Stimulated activated CD4-positive, alpha-beta T cell treated with anti-CD3 and anti-CD28 coated beads, TNF-alpha, amount 100 ng/mL, for 48 hours (primary cell): ENCODE data around the gene PTPRR.
"Not testable (repeated sequence)": the region's sequence is repeated elsewhere in the genome, so short reads cannot be mapped to it uniquely, and the experiment has no call there.

ENCODE experiments used
- DNase-seq, 3 donors: peaks; one replicate each; pipeline ENCODE4 v3.0.0-alpha.2; 2020; ENCODE audit warnings: low read depth in 3 of 3

PTPRR gene

DNA sequence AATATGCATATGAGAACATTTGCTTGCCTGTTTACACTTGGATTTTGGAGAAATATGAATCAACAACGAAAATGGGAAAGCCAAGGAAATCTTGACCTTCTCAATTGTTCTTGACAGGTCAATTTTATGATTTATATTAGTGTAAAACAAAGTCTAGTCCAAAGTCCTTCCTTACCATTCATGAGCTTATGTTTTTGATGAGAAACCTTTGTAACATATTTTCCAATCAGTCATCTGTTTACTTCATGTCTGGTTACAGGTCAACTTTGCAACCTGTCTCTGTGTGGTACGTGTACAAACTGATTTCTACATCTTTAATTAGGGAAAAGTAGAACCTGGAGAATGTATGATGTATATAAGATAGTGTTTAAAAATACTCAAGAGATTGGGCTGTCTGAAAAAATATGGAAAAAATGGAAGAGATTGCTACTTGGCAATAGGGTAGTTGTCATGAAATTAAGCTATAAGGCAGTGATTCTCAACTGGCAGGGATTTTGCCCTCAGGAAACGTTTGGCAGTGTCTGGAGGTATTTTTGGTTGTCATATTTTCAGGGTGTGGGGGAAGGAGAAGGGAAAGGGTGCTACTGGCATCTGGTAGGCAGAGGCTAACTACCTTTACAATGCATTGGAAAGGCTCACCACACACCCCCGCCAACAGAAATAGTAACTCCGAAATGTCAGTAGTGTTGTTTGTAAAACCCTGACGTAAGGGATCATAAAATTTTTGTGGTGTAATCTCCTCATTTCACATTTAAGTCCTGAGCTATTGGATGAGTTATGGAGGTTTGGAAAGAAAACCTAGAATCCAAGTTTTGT, 172.9 kb downstream of the PTPRR start:
- no peak for DNase-seq

DNA sequence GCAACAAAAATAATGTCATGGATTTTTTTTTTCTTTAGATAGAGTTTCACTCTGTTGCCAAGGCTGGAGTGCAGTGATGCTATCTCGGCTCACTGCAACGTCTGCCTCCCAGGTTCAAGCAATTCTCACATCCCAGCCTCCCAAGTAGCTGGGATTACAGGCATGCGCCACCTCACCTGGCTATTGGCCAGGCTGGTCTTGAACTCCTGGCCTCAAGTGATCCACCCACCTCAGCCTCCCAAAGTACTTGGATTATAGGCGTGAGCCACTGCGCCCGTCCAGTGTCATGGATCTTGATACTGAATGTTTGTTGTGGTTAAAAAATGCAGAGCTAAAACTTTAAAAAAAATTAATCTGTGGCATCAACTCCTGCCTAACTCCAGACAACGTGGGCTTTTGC, 175.5 kb downstream of the PTPRR start:
- no peak for DNase-seq

DNA sequence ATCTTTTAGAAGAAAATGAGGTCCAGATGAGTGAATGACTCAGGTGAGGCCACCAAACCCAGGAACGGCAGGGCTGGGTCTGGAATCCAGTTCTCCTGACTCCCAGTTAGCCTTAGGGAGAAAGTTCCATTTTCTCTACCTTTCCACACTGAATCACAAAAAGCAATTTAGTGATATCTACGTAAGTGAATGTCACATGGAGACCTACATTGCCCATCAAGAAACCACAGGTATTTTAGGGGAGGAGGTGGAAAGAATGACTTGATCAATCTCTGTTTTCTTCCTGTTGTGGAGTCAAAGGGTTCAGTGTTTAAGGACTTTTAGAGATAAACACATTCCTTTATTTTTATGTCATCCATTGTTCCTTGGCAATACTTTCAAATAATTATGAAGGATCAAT, 176.4 kb downstream of the PTPRR start:
- DNase-seq: no peak

DNA sequence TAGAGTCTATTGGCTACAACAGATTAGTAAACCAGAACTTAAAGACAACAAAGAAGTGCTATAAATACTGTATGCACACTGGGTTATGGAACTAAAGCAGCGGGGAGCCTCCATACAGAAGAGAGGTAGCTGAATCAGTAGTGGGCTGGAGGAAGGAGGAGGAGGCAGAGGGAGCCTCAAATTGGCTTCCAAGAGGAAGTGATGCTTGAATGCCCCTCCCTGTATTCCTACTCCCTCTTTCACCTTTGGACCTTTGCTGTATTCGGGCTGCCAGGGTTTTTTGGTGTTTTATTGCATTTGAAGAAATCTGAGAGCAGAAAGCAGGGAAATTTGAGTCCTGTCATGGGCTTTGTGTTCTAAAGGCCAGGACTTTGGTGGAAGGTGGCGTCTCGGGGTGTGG, 179.3 kb downstream of the PTPRR start:
- DNase-seq: no peak

DNA sequence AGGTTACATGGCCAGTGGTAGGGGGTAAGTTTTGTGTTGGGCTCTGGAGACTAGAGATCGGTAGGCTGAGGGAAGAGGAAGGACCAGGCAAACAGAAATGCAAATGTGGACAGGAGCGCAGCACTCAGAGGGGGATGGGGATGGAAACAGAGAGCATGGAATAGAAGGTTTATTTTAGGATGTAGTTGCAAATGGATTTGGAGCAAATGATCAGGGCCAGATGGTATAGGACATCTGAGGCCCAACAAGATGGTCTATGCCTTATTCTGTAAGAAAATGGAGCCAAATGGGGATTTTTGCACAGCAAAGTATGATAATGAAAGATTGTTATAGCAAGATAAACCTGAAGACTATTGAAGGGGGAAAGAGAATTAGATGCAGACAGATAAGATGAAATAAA, 180.8 kb downstream of the PTPRR start:
- DNase-seq: no peak

DNA sequence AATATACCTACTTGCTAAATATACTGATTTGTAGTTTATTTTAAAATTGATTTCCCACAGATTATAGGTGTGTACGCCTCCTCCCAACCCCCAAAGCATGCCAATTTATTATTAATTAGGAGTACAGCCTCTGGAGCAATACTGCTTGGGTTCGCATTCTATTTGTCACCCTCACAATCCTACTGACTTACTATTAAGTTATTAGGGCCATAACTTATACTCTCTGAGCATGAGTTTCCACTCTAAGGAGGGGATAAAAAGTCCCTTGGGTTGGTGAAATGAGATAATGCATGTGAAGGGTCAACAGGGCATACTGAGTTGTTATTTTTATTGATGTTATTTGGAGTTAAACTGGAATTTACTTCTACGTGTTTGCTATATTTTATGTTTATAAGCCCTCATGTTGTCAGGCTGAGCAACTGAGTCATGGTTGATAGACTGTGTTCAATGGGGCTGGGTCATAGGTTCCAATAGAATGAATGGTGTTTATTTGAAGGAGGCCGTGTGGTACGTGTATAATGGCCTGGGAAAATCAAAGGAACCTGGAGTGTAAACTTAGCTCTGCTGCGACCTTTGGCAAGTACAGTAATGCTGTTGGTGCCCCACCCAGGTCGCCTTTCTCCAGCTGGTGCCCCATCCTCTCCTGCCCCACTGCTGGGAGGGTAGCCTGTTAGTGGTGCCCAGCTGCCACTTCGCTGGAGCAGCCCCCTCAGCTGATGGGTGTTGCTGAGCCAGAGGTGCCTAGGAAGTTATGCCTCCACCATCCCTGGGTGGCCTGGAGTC, 184.0 kb downstream of the PTPRR start:
- DNase-seq: no peak

DNA sequence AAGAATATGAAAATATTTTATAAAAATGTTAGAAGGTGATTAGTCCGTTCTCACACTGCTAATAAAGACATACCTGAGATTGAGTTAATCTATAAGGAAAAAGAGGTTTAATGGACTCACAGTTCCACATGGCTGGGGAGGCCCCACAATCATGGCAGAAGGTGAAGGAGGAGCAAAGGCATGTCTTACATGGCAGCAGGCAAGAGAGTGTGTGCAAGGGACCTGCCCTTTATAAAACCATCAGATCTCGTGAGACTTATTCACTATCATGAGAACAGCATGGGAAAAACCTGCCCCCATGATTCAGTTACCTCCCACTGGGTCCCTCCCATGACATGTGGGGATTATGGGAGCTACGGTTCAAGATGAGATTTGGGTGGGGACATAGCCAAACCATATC, 185.3 kb downstream of the PTPRR start:
- not testable (repeated sequence) for DNase-seq

DNA sequence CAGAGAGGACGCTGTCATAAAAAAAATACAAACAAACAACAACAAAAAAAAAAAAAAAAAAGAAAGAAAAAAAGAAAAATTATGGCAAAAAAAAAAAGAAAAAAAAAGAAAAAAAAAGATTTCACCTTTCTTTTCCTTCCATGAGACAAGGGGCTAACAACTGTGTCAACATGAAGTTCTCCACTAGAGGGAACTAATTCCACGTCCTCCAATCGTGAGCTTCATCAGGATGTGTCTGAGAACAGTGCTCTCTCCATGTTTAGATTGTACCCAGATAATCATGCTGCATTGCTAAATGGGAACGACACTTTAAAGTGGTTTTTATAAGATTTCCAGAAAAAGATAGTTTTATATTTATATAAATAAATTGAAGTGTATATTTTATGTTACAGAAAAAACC, 187.2 kb downstream of the PTPRR start:
- no peak for DNase-seq

DNA sequence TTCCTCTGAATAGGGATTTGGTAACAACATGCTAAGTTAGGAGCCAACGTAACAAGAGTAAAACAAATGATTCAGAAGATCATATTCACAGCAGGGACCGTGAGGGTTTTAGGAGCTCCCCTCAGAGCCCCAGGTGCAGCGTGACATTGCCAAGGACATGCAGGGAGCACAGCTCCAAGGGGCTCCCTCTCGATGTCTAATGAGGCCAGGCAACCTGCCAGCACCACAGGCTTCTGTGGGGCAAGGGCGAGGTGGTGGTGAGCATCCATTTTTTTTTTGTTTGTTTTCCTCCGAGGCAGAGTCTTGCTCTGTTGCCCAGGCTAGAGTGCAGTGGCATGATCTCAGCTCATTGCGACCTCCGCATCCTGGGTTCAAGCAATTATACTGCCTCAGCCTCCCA, 188.3 kb downstream of the PTPRR start:
- DNase-seq: no peak

DNA sequence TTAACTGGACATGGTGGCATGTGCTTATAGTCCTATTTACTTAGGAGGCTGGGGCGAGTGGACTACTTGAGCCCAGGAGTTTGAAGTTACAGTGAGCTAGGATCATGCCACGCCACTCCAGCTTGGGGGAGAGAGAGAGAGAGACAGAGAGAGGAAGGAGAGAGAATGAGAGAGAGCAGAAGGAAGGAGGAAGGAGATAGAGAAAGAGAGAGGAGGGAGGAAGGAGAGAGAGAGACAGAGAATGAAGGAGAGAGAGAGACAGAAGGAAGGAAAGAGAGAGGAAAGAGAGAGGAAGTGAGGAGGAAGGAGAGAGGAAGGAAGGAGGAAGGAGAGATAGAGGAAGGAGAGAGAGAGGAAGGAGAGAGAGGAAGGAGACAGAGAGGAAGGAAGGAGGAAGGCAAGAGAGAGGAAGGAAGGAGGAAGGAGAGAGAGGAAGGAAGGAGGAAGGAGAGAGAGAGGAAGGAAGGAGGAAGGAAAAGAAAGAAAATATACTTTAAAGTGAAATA, 189.8 kb downstream of the PTPRR start:
- DNase-seq: no peak

DNA sequence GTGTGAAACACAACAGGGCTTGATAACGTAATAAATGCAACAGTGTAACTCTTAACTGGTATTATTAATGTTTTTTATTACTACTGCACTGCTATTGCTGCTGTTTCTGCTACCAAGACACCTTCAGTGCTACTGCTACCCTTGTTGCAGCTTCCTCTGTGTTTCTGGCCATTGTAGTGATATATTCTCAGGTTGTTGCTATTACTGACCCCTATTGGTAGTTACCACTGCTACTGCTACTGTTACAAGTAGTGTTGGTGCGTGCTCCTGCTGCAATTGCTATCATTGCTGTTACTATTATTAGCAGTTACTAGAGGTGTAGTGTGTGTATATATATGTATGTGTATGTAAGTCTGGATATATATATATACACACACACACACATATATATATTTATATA, 196.1 kb downstream of the PTPRR start:
- no peak for DNase-seq

DNA sequence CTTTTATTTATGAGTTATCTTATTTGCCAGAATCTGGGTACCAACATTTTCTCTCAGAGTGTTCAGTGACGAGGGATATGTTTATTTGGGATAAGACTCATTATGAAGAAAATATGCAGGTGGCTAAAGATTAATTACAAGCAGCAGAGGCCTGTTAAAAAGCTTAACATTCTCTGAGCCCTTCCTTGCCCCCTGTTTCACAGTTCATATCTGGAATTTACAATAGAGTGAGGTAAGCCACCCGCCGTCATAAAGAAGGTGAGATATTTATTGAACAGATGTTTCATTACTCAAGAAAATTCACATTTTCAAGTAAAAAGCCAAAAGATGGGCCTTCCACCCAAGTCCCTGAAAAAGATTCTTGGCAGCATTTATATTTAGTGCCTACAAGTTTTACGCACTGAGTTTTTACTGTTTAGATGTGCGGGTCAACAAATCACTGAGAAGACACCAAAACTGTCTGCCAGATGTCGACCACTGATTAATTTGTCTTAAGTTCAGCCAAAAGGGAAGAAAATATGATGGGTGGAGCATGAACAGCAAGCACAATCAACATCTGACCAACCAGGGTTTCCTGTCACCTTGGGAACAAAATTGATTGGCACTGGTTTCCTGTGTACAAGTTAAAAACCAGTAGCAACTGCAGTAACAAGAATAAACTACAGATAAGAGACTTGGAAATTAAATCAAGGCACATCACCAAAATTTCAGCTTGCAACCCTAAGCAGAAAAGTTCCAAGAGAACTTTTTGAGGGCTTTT, 197.8 kb downstream of the PTPRR start:
- no peak for DNase-seq

DNA sequence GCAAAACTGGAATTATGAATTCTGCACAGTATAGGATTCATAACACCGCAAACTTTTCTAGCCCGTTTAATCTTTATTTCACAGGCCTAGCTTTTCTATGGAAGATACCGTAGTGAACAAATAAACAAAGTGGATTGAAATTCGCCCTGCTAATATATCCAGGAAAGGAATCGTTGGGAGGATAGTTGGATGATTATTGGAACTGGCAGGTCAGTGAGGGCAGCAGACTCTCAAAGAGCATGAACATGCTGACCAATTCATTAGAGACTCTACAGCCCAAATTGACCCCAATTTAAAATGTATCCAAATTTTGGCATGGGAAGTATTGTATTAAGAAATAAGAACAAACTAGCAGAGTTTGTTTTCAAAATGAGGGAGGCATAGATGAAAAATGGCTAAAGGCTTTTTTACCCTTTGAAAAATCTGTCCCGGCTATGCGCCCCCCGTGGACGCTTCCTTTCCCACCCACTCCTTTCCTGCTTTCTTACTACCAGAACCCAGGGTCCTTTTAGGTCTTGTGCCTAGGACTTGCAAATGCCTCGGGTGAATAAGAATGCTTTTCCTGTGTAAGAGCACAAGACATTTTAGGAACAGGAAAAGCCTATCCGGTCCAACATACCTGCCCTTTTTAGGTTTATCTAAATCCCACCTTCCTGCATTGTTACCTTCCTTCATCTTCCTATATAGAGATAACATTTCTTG, 198.7 kb downstream of the PTPRR start:
- DNase-seq: no peak

DNA sequence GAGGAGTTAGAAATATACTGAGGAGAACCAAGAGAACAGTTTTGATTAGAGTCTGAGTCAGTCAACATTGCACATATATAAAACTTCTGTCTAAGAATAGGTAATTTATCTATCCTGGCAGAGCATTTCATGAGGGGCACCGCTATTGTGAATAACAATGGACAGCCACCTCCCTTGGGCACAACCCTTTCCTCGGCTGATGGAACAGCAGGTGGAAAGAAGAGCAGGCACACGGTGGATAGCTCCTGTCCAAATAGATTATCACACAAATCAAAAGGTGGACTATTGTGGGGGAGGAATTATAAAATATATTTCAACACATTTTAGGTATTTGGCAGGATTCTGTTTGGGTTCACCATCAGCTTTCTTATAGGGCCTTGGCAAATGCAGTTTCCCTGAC, 199.3 kb downstream of the PTPRR start:
- DNase-seq: no peak

DNA sequence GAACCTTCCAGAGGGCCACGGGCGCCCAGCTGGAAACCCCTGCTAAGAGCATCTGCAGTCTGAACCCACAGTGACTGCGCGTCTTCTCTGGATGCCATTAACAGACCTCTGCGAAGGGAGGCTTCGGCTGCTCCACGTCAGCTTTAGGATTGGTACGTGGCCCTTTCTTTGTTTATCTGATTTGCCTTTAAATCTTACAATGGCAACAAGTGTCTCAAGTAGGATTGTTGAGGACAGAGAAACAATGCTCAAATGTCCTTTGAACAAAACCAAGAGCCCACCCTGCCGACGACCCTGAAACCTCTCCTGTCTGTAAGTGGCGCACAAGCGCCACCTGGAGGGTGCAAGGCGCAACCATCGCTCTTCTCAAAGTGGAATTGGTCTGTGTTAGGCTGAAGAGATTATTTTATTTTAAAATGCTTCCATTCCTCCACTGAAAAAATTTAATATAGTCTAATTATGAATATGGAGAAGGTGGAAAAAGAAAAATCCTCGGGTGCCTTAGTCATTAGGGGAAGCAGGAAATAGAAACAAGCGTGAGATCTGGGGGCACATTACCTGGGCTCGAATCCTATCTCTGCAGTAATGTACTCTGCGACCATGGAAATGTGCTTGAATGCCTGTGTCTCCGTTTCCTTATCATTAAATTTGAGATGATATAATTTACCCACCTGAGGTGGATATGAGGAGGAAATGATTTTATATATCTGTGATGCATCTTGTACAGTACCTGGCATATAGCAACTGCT, 200.7 kb downstream of the PTPRR start:
- peak in 1 of 3 donors; percentile 12 for DNase-seq

DNA sequence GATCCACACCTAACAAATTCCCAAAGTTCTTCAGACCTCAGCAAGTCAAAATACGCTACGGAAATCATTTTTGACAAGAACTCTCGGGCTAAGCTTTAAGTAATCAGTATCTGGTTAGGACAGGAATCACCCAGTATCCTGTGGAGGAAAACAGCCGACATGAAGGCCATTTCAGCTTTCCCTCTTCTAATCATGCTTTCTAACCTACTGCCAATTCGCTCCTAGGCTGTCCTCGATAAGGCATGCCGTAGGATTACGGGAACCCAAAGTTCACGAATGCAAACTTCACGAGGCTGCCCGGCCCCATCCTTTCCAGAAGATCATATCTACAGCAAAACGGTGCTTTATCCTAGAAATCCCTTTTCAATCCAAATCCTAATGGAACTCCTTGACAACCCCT, 201.5 kb downstream of the PTPRR start:
- DNase-seq: no peak

DNA sequence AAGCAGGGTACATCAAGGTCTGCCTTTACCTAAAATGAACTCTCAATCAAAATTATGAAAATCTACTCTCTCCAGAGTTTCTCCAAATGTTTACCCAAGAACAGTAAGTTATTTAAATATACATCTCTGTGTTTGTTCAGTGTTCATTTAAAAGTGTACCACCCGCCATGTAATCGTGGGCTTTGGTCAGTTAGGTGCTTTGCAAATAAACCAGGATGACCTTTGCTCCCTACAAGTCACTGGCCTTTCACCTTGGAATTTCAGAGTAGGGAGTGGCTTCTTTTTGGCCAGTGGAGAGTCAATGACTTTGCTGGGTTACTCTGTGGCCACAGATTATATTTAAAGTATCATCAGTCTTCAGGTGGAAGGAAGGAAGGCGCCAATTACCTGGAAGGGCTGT, 208.7 kb downstream of the PTPRR start:
- DNase-seq: no peak

DNA sequence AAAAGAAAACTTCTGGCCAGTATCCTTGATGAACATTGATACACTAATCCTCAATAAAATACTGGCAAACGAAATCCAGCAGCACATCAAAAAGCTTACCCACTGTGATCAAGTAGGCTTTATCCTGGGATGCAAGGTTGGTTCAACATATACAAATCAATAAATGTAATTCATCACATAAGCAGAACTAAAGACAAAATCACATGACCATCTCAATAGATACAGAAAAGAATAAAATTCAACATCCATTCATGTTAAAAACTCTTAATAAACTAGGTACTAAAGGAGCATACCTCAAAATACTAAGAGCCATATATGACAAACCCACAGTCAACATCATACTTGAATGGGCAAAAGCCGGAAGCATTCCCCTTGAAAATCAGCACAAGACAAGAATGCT, 211.5 kb downstream of the PTPRR start:
- no peak for DNase-seq

DNA sequence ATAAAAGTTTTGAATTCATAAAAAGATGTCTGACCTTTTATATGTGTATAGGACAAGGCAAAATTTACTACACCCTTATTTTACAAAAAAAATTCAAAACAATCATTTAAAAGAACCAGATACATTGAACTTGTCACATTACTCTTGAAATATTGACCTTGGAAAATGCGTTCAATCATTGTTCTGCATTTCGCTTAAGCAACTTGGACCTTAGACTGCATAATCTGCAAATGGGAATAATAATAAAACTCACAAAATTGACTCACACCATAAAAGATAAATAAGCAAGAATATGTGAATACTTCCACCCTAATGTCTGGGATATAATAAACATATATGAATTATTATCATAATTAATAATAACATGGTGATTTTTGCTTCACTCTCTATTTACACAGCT, 213.9 kb downstream of the PTPRR start:
- no peak for DNase-seq

DNA sequence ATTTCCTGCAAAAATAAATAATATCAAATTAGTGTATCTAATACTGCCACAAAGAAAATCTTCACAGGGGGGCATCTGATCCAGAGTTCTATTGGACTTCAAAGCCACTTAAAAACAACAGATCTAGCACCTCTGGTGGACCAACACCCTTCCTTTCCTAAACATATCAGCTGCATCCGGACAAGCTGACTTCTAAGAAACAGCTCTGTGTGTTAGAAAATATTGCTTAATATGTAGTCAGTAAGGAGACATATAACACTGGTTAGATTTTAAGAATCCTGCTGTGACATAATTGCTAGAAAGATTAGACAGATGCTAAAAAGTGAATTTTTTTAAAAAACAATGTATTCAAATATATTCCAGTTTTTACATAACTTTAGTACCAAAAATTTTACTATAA, 222.2 kb downstream of the PTPRR start:
- DNase-seq: no peak
